ENCODE data around the gene TSPAN5. TPM values are rescaled to one million over a fixed set of nuclear protein-coding genes. Genes with fewer than 3 reads are reported as not detected.

TSPAN5 gene
- polyA plus RNA-seq, 1 of the 3 experiments (the other 2 are of a cell fraction) = 38.6 TPM

- TF ChIP-seq CTCF (IDR thresholded peaks at IDR 0.05) (no peak), FOSL2 (IDR thresholded peaks at IDR 0.05; ENCODE audit: borderline replicate concordance, low read depth) (no peak)
Observed at GRCh38 chr4:98609934-98610333, 48.5 kb downstream of the TSPAN5 start (continued).

- ChIA-PET POLR2A (no interaction called here), CTCF (no interaction called here)
- WGBS (ENCODE audit: low lambda C conversion rate) = 89% methylated on average over 3 of the region's 5 CpGs
- H3K27ac ChIP-seq (ENCODE audit: low read depth in 2 of 2, low read length in 1 of 2) = no peak overlapping the region
- H3K9ac ChIP-seq = no peak overlapping the region
- peaks cover under 1 to 18% of the 10 kb centered on the region in 2 experiments; a peak in 1 of 4 replicates for H3K4me1 ChIP-seq (ENCODE audit: control insufficient read depth in 1 of 2, insufficient read depth in 2 of 2, low read depth in 1 of 2, low read length in 1 of 2)
- no peaks in the 10 kb centered on the region for H3K27me3 ChIP-seq (ENCODE audit: insufficient read depth)
- no peak overlapping the region for H2AFZ ChIP-seq (ENCODE audit: low read depth)
- no peaks in the 10 kb centered on the region for H3K9me2 ChIP-seq
- no peaks in the 10 kb centered on the region for H3F3A ChIP-seq (replicated peaks; ENCODE audit: insufficient read depth)
- no peak overlapping the region for H3K4me2 ChIP-seq
- peak; percentile 24 for DNase-seq
- peaks cover 100% of the 10 kb centered on the region for H3K79me2 ChIP-seq (ENCODE audit: insufficient read depth)
- H4K20me1 ChIP-seq (ENCODE audit: insufficient read depth) = peaks cover 45% of the 10 kb centered on the region
- H3K9me3 ChIP-seq = no peaks in the 10 kb centered on the region
- peak; percentile 35; the same call in 1 of the 2 replicates for TF ChIP-seq GATA2 (CRISPR knock-in tag; IDR thresholded peaks at IDR 0.05)
- no peak for TF ChIP-seq FOXJ3 (CRISPR knock-in tag; IDR thresholded peaks at IDR 0.05)
- no peak for TF ChIP-seq REST (IDR thresholded peaks at IDR 0.05; ENCODE audit: low read depth, low read length)
- TF ChIP-seq MEF2A (IDR thresholded peaks at IDR 0.05; ENCODE audit: borderline replicate concordance, low read depth) = no peak
- H3K36me3 ChIP-seq (replicated peaks in 1 of 2; ENCODE audit: control insufficient read depth in 1 of 2, insufficient read depth in 2 of 2, low read length in 1 of 2) = peaks cover 0 to 7% of the 10 kb centered on the region in 2 experiments
- no peak overlapping the region for H3K4me3 ChIP-seq (ENCODE audit: low read depth in 2 of 2, low read length in 1 of 2)
Observed at GRCh38 chr4:98608356-98608755, 50.1 kb downstream of the TSPAN5 start.

- CTCF ChIA-PET = interaction anchor here (1.0 to 1.4 kb wide), 2 partner anchors 10 to 52 kb away, joined by 3 to 8 read pairs; partner anchors contain the start of gene TSPAN5
- Histone ChIP-seq H3K36me3 (replicated peaks in 1 of 2; ENCODE audit: control insufficient read depth in 1 of 2, insufficient read depth in 2 of 2, low read length in 1 of 2) (peaks cover 0 to 7% of the 10 kb centered on the region in 2 experiments), H3F3A (replicated peaks; ENCODE audit: insufficient read depth) (no peaks in the 10 kb centered on the region), H3K9me3 (no peaks in the 10 kb centered on the region), H3K27ac (ENCODE audit: low read depth in 2 of 2, low read length in 1 of 2) (no peak overlapping the region), H3K79me2 (ENCODE audit: insufficient read depth) (peaks cover 100% of the 10 kb centered on the region), H3K4me3 (ENCODE audit: low read depth in 2 of 2, low read length in 1 of 2) (no peak overlapping the region), H3K9me2 (no peaks in the 10 kb centered on the region), H3K9ac (no peak overlapping the region), H3K27me3 (ENCODE audit: insufficient read depth) (no peaks in the 10 kb centered on the region), H4K20me1 (ENCODE audit: insufficient read depth) (peaks cover 38% of the 10 kb centered on the region), H3K4me1 (ENCODE audit: control insufficient read depth in 1 of 2, insufficient read depth in 2 of 2, low read depth in 1 of 2, low read length in 1 of 2) (peaks cover 0 to 10% of the 10 kb centered on the region in 2 experiments; a peak in 1 of 4 replicates), H3K4me2 (no peak overlapping the region), H2AFZ (ENCODE audit: low read depth) (no peak overlapping the region)
- POLR2A ChIA-PET = no interaction called here
- no peak for TF ChIP-seq JUND (IDR thresholded peaks at IDR 0.05)
- no peak for TF ChIP-seq GATA2 (CRISPR knock-in tag; IDR thresholded peaks at IDR 0.05)
- TF ChIP-seq YY1 (IDR thresholded peaks at IDR 0.05; ENCODE audit: low read depth) = no peak
- TF ChIP-seq MAX (IDR thresholded peaks at IDR 0.05; ENCODE audit: low read depth) = no peak
- no peak for TF ChIP-seq CTCF (IDR thresholded peaks at IDR 0.05)
- 96% methylated on average over 6 of the region's 6 CpGs for WGBS (ENCODE audit: low lambda C conversion rate)
- DNase-seq = no peak
Observed at GRCh38 chr4:98606894-98607293, 51.5 kb downstream of the TSPAN5 start.

Measured in SK-N-SH (cell line).